Occipital lobe (tissue), 2 donors: ENCODE data around the gene FOLR3. TPM values are rescaled to one million over a fixed set of nuclear protein-coding genes. Genes with fewer than 3 reads are reported as not detected.
"Not testable (repeated sequence)": the region's sequence is repeated elsewhere in the genome, so short reads cannot be mapped to it uniquely, and the experiment has no call there.

Experiments used
- DNase-seq: peaks from one replicate; lab custom pipeline; 2025; lab: John Stamatoyannopoulos, UW
- total RNA-seq: library from RNA; depleted of rRNA; stranded (reverse); fragments of >200 nt; gene quantifications from one replicate; pipeline ENCODE4 v1.2.3, GENCODE V29; 2014

FOLR3 gene
- total RNA-seq, 1 donor from 2014 or later = not detected

DNA sequence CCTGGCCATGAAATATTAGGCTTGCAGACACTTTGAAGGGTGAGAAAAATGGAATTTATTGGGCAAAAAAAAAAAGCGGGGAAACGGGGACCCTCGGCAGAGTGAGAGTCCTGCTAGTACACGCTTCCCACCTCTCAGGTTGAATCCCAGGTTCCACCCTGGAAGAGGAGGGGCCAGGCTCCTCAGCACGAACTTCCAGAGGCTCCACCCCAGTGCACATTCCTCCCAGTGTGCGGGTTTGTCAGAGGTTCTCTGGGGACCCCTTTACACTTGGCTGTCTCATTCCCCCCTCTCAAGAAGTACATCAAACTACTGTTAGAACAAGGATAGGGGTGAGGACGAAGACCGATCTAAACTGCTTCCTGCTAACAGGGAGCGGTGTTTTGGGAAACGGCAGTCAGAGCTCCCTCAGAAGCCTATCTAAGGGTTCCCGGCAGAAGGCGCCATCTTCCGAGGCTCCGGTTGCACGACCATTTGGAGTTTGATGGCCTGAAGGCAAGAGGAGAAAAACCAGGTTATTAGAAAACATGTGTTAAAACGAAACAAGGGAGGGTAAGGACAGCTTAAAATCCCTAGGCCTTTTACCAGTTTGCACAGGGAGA lies 27.5 kb downstream of the FOLR3 start:
- no peak for DNase-seq

DNA sequence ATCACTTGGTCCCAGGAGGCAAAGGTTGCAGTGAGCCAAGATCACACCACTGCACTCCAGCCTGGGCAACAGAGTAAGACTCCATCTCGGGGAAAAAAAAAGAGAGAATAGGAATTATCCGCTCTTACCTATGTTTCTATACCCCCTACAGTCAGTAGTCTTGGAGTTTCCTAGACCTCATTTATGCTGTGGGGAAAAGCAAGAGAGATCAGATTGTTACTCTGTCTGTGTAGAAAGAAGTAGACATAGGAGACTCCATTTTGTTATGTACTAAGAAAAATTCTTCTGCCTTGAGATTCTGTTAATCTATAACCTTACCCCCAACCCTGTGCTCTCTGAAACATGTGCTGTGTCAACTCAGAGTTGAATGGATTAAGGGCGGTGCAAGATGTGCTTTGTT lies 28.7 kb downstream of the FOLR3 start:
- DNase-seq = not testable (repeated sequence)

DNA sequence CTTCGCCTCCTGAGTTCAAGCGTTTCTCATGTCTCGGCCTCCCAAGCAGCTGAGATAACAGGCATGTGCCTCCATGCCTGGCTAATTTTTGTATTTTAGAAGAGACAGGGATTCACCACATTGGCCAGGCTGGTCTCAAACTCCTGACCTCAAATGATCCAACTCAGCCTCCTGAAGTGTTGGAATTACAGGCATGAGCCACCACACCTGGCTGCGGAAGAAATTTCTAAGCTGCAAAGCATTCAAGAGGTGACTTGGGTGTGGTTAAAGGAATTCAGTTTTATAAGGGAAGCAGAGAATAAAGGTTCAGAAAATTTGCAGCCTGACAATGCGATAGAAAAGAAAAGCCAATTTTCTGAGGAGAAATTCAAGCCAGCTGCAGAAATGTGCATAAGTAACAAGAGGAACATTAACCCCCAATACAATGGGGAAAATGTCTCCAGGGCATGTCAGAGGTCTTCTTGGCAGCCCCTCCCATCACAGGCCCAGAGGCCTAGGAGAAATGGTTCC lies 33.6 kb downstream of the FOLR3 start:
- not testable (repeated sequence) for DNase-seq

DNA sequence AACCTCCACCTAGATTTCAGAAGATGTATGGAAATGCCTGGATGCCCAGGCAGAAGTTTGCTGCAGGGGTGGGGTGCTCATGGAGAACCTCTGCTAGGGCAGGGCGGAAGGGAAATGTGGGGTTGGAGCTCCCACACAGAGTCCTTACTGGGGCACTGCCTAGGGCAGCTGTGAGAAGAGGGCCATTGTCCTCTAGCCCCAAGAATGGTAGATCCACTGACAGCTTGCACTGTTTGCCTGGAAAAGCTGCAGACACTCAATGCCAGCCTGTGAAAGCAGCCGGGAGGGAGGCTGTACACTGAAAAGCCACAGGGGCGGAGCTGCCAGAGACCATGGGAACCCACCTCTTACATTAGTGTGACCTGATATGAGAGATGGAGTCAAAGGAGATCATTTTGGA lies 34.2 kb downstream of the FOLR3 start:
- peak; percentile 9 for DNase-seq

DNA sequence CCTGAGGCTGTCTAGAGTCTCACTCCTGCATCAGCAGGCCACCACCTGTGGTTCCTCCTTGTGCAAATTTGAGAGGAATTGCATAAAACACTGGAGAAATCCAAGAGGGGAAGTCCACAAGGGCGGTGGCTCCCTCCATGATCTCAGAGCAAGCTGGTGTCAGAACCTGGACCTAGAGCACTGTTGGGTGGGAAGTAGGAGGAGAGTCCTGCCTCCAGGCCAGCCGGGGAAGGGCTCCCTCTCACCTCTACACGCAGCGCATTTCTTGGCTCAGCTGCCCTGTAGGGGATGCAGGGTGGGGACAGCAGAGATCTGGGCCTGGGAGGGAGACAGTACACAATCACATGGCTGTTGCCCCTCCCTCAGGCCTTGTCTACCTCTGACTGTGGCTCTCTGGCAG lies 36.5 kb downstream of the FOLR3 start:
- DNase-seq = not testable (repeated sequence)

DNA sequence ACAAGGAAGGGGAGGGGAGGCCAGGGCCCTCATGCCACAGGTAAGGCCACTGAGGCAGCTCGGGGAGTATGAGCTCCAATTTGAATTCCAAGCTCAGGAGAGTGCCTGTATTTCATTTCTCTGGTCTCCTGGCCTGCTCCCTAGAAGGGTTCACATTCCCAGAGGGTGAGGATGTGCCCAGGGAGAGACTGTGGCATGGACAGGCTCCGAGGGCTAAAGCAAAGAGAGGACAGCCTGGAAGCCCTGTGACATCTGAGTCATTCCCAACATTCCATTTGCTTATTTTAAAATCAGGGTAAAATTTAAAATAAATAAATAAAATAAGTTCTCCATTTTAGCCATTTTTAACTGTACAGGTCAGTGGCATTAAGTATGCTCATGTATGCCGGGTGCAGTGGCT lies 37.8 kb downstream of the FOLR3 start:
- DNase-seq = no peak

DNA sequence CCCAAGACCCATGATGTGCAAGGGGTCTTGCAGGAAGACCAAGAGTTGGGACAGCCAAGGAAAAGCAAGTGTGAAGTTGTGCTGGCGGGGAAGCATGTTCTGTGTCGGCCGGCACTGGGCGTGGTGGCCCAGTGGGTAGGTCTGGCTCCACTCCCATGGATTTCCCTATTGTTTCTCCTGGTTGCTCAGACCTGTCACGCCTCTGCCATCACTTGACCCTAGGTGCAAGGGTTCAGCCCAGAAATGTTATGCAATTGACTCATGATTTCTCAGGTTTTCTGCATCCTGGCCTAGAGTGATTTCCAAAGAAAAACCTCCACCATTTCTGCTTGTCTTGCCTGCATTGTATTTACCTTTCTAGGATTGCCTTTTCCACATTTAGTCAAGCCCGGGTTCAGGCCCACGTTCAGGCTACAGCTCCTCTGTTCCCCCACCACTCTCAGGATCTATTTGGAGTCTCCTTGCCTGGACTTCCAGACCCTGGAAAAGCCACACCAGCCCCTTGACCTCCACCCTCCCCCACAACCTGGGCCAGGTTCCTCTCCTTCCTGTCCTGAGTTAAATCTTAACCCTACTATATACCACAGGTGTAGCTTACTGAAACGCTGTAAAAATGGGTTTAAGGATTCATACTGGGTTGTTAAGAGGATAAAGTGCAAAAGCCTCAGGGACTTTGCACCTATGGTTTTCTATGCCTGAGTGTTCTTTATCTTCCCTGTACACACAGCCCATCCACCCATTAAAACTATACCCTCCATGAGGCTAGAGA lies 39.0 kb downstream of the FOLR3 start:
- no peak for DNase-seq

DNA sequence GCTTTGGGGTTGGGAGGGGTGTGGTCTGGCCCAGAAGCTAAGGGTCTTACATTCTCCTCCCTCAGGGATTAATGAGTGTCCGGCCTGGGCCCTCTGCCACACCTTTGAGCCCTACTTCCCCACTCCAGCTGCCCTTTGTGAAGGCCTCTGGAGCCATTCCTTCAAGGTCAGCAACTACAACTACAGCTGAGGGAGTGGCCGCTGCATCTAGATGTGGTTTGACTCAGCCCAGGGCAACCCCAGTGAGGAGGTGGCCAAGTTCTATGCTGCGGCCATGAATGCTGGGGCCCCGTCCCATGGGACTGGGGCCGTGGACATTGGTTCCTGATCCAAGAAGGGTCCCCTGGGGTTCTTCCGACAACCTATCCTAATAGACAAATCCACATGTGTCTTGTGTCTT lies 42.1 kb downstream of the FOLR3 start:
- DNase-seq = no peak

DNA sequence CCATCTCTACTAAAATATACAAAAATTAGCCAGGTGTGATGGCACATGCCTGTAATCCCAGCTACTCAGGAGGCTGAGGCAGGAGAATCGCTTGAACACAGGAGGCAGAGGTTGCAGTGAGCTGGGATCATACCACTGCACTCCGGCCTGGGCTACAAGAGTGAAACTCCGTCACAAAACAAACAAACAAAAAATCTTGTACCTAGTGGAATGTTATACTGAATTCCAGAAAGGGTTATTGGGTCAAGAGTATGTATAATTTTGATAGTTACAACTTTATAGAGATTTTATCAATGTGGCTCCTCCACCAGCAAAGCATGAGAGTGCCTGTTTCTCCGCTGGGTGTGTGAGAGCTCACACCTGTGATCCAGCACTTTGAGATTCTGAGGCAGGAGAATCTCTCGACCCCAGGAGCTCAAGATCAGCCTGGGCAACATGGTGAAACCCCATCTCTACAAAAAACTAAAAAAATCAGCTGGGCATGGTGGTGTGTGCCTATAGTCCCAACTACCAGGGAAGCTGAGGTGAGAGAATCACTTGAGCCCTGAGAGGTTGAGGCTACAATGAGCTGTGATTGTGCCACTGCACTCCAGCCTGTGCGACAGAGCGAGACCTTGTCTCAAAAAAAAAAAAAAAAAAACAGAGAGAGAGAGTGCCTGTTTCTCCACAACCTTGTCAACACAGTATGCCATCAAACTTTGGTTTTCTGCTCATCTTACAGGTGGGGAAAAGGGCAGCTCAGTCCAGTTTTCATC lies 43.7 kb downstream of the FOLR3 start:
- DNase-seq = no peak

DNA sequence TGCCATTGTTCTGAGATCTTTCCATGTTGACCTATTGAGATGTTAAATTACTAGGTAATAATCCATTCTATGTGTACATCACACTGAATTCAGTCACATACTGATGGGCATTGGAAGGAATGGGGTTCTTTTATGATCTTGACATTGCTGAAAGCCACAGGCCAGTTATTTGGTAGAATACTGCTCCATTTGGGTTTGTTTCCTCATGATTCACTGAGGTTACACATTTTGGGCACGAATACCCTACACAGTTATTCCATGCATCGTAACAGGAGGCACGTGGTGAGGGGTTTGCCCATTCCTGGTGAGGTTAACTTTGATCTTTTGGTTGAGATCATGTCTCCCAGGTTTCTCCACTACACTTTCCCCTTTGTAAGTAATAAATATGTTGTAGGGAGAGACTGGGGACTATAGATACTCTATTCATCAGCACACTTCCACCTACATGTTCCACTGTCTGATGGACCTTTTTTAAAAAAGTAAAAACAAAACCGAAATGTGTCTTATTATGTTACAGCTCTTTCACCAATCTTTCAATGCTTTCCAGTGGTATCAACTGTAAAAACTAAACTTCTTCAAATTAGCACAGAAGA lies 44.4 kb downstream of the FOLR3 start:
- DNase-seq = no peak

DNA sequence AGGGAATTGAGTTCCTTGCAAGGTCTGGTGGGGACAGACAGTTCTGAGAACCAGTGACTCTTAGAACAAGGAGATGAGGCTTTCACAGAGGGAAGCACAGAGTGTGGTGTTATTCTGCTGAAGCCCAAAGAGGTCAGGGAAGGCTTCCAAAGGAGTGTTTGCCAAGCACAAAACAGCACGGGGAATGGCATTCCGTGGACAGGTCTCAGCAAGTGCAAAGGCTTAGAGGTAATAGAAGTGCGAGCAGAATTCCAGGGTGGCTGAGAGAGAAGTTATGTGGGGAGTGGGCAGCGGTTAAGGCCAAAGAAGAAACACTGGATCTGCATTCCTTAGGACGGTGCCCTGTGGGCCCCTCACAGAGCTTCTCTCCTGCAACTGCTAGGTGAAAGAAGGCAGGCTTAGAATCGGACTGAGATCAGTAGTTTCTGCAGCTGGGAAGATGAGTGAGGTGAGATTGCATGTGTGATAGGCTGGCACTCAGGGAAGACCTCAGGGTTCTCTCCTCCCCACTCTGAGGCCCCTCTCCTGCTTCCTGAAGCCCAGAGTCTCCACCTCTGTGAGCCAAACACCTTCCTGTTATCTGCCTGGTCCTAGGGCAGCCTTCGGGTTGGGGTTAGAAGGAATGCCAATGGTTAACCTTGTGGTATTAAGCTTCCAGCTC lies 45.5 kb downstream of the FOLR3 start:
- DNase-seq = not testable (repeated sequence)

DNA sequence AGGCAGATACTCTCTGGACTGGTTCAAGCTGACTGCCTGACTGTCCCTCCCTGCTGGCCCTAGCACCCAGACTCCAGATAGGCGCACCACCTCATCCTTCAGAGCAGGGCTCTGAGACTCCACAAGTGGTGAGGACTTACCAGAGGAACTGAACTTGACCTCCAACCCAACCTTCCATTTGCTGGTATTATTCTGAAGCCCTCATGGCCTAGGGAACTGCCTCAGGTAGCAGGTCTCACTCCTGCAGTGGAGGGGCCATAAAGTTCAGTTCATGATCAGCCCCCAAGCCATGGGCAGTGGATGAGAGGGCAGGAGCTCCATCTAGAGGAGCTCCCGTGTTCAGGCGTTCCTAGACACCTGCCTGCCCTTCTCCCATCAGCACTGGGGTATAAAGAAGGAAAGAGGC lies 46.0 kb downstream of the FOLR3 start:
- DNase-seq = not testable (repeated sequence)

DNA sequence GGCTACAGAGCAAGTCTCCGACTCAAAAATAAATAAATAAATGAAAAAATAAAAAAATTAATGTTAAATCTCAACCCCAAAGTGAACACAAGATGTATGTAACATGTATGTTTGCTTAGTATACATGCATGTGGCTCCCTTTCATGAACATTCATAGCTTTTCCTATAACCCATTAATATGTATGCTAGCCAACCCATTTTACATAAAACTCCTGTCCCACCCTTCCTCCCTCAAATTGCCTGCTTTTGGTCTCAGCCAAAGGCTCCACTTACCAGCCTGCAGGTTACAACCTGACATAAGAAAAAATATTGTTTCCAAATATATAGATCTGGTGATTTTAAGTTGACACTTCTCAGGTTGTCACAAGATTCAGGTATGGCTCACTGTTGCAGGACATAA lies 52.7 kb downstream of the FOLR3 start:
- no peak for DNase-seq

Other genes starting within 250 kb of the FOLR3 start
- 6.2 TPM for gene XNDC1N, start 207.1 kb upstream of the FOLR3 start, total RNA-seq
- 16.4 TPM for gene RNF121, start 206.7 kb upstream of the FOLR3 start, total RNA-seq
- 2.7 TPM for gene IL18BP, start 136.8 kb upstream of the FOLR3 start, total RNA-seq
- gene NUMA1, start 55.2 kb upstream of the FOLR3 start, total RNA-seq = 129 TPM
- 11.4 TPM for gene LRRC51, start 54.9 kb upstream of the FOLR3 start, total RNA-seq
- 41.0 TPM for gene LAMTOR1, start 32.4 kb upstream of the FOLR3 start, total RNA-seq
- not detected for gene TOMT, start 29.8 kb upstream of the FOLR3 start, total RNA-seq
- 11.7 TPM for gene ANAPC15, start 23.0 kb upstream of the FOLR3 start, total RNA-seq
- gene FOLR1, start 56.4 kb downstream of the FOLR3 start, total RNA-seq = not detected
- 5.8 TPM for gene FOLR2, start 81.1 kb downstream of the FOLR3 start, total RNA-seq
- 9.4 TPM for gene INPPL1, start 89.0 kb downstream of the FOLR3 start, total RNA-seq
- gene PHOX2A, start 108.5 kb downstream of the FOLR3 start, total RNA-seq = not detected